Left renal pelvis (tissue), 4 donors: ENCODE results near the gene ATP8B1. TPM values are rescaled to one million over a fixed set of nuclear protein-coding genes. Genes with fewer than 3 reads are reported as not detected.

Experiments
- DNase-seq, 4 donors: peaks; one replicate each; pipeline ENCODE4 v3.0.0-alpha.2; 2013; ENCODE audit warnings: low read depth in 4 of 4, low spot score in 3 of 4
- polyA plus RNA-seq, 4 donors: library from polyadenylated mRNA; unstranded; fragments of 120-200 nt; gene quantifications; one replicate each; pipeline ENCODE4 v1.2.1, GENCODE V29; 2013; ENCODE audit not compliant: insufficient read length in 4 of 4

Gene ATP8B1
- polyA plus RNA-seq, 4 donors = 5.8 to 31.4 (median 29.3) TPM

DNA sequence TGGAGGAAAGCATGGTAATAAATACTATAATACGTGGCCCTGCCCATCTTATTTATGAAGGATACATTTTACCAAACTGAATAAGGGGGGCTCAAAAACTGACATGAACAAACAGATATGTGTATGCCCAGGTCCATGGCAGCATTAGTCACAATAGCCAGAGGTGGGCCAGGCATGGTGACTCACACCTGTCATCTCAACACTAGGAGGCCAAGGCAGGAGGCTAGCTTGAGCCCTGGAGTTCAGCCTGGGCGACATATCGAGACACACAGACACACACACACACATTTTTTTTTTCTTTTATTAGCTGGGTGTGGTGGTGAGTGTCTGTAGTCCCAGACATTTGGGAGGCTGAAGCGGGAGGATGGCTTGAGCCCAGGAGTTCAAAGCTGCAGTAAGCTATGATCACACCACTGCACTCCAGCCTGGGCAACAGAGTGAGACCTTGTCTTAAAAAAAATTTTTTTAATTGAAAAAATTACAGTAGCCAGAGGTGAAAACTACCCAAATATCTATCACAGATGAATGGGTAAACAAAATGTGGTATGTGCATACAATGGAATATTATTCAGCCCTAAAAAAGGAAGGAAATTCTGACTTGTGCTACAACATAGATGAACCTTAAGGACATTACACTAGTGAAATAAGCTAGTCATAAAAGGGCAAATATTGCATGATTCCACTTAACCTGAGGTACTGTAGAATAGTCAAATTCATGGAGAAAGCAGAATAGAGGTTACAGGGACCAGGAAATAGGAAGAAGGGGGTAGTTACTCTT is 8.0 kb downstream of the ATP8B1 start:
- DNase-seq = no peak

DNA sequence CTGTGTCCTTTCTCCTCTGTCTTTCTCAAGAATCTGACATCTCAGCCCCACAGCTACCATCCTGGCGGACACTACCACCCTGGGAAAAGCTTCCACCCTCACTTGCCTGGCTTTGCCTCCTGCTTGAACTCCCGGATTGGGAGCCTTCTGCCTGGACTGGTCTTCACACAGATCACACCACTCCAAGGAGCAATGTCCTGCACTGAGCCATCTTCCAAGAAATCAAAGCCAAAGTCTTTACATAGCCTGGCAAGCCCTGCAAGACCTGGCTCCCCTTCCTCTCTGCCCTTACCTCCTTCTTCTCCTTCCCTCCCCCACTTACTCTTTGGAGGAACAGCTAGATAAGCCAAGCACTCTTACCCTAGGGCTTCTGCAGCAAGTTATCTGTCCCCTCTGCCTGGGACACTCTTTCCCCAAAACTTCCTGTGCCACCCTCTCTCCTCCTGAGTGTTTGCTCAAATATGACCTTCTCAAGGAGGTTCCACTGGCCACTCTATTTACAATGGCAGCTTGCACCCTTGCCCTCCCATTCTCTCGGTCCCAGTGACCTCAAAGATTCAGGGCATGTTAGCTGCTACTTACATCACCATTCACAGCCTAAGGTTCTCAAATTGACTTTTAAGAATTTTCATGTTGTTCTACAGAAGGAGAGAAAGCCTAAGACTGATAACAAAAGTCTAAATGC is 9.7 kb downstream of the ATP8B1 start:
- no peak for DNase-seq

DNA sequence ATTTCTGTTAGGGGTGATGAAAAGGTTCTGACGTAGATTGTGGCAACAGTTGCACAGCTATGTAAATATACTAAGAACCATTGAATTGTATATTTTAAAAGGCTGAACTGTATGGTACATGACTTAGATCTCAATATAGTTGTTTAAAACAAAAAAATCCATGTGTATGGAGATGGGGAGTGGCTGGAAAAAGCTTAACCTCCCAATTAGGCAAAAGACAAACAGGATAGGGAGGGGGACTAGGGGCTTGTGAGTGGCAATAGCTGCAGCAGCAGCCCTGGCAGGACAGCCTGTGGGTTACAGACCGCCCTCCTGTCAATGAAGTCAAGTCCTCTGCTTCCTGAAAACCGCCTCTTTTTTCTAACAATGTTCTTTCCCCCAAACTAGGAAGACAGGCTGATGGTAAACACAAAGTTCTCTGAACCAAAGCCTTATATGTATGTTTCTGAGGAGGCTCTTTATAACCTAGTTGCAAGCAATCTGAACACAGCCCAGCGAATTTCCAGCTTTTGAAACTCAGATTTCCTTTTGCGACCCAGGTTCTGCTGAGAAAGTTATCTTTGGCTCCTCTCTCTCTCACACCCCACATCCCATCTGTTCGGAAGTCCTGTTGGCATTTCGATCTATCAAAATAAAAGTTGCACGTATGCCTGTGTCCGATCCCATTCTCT is 10.3 kb downstream of the ATP8B1 start:
- DNase-seq = no peak

DNA sequence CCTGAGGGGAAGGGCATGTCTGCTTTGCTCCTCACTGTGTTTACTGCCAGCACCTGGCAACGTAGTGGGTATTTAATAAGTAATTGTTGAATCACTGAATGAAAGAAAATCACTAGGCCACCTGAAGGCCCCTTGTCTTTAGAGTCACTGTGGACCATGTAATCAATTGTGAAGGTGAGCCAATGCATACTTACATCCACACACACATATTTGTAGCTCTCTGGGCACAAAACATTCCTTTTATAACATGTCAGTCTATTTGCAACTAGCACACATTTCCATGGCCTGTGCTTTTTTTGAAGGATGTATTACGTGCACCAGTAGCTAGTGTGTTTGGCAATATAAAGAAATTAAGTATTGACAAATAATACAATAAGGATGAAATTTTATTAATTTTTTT is 11.2 kb downstream of the ATP8B1 start:
- DNase-seq = no peak

DNA sequence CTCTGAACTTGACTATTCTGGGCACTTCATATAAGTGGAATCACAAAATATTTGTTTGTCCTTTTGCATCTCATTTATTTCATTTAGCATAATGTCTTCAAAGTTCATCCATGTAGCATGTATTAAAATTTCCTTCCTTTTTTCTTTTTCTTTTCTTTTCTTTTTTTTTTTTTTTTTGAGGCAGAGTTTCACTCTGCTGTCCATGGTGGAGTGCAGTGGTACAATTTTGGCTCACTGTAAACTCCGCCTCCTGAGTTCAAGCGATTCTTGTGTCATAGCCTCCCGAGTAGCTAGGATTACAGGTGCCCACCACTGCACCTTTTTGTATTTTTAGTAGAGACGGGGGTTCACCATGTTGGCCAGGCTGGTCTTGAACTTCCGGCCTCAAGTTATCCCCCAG is 11.9 kb downstream of the ATP8B1 start:
- DNase-seq = no peak

DNA sequence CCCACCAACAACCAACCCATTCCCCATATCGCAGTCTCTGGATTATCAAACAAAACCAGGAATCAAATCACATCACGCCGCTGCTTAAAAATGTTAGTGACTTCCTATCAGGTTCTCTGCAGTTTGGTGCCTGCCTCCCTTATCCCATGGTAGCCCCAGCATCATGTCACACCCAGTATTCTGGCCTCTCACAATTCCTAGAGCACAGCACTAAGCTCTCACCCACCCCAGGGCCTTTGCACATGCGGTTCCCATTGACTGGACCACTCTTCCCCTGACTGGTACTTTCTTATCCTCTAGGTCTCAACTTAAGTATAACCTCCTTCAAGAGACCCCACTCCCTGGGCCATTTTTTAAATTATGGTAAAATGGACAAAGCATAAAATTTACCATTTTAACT is 12.8 kb downstream of the ATP8B1 start:
- DNase-seq = no peak

DNA sequence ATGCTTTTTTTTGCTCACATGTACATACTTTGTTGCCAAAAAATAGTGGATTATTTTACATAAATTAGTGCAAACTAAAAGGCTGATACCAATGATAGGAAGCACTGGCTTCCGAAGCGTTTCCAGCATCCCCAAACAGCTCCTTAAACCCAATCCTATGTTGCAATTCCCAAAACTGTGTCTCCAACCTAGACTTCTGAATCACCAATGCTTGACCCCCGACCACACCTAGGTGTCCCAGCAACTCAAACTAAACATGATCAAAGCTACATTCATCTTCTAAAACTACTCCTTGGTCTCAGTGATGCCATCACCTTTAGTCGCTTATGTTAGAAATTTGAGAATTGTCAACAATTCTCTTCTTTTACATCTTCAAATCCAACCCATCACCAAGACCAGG is 13.4 kb downstream of the ATP8B1 start:
- no peak for DNase-seq

DNA sequence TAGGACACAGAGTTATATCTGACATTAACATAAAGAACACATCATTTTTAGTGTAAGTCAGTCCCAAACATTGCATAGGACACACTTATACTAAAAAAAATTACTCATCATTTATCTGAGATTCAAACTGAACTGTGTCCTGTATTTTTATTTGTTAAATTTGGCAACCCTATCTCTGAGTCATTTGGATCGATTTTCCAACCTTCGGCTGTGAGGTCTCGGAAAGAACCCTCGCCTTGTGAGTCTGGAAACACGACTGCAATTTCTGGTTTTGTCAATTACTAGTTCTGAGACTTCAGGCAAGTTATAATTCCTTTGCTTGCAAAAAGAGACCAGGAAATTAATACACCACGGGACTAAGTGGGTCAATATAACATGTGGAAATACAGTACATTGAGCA is 14.0 kb downstream of the ATP8B1 start:
- no peak for DNase-seq

DNA sequence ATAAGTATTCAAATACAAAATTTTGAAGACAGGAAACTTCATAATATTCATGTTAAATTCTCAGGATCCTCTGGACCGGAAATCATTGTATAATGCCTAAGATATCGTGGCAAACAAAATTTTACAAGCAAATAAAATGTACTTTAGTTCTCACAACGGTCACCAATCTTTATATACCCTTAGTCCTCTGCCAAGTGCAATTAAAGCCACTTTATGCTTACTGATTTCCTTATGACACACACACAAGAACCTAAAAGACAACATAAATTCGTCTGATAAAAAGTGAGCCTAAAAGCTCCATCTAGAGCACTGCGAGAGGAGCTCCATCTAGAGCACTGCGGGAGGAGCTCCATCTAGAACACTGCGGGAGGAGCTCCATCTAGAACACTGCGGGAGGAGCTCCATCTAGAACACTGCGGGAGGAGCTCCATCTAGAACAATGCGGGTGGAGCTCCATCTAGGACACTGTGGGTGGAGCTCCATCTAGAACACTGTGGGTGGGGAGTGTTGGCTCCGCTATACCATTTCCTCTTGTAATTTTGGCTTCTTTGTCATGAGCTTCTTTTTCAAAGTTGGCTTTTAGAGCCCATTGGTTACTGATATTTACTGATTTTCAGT is 15.9 kb downstream of the ATP8B1 start:
- no peak for DNase-seq

DNA sequence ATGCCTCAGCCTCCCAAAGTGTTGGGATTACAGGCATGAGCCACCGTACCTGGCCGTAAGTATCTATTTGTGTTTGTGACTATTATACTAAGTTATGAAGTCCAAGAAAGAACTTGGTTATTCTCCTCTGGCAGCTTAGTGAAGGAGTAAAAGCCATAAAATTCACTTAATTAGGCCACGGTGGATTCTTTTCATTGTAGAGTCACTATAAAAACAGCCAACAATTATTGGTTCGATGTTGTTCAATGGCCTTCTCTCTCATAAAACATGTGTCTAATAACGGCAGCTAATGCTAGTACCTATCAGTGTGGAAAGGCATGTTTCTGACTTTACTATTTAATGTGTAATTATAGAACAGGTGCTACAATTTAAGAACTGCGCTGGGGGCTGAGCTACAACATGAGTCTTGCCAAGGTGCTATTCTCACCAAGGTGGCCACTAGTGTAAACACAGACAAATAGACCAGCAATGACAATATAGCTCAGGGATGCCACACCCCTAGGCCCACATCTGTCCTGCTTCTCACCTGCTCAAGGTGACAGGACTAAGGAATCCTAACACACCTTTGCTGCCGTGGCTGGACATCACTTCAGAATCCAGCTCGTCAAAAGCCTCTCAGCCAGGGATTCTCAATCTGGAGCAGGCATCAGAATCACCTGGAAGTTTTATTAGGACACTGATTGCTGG is 17.2 kb downstream of the ATP8B1 start:
- DNase-seq = no peak

DNA sequence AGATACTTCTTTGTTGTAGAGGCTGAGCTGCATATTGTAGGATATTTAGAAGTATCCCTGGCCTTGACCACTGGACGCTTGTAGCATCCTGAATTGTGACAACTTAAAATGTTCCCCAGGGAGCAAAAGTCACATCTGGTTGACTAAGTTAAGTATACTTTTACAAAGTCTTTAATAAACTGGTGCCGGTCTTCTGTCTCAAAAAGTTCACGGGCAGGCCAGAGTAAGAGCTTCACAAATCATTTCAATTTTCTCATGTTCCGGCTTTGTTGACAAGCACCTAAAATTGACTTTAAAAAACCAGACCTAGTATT is 18.4 kb downstream of the ATP8B1 start:
- peak in 1 of 4 donors; percentile 48 for DNase-seq

DNA sequence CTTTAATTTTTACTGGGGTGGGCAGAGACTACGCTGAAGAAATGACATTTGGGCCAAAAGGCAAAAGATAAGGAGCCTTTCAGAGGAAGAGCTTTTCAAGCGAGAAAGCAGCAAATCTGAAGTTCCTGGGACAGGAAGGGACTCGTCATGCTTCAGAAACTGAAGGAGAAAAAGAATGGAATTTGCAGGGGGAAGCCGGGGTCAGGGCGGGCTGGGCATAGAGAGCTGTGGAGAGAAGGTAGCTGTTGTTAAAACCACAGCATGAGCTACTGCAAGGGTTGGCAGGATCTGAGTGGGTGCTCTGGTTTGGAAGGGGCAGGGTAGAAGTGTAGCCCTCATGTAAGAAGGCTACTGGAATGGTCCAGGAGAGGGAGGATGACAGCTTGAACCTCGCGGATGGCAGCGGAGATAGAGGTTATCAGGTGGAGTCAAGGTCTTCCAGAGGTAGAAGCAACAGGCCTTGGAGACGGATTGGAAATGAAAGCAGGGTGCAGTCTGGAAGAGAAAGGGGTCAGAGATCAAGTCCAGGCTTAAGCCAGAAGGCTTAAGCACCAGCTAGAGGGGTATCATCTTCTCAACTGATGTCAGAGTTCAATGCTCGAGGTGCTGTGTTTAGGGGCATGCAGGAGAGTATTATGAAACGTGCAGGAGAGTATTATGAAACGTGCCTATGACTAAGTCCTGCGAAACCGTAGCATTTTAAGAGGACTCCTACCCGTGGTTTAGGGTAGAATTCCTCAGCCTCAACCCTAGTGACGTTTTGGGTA is 18.9 kb downstream of the ATP8B1 start:
- peak in 1 of 4 donors; percentile 51 for DNase-seq

DNA sequence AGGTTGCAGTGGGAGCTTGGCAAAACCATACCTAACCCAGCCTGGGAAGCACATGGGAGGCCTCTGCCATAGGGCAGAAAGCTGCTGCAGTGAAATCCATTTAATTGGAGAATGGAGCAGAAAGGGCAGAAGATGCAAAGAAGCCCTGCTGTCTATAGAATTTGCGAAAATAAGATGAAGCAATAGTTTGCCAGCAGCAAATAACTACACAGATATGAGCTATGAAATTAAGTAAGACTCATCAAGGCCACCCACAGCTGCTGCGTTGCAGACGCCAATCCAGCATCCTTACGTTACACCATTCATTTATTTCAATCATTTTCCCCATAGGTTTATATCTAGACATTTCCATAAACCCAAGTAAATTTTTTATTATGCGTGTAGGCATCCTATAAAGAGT is 21.1 kb downstream of the ATP8B1 start:
- DNase-seq = no peak

DNA sequence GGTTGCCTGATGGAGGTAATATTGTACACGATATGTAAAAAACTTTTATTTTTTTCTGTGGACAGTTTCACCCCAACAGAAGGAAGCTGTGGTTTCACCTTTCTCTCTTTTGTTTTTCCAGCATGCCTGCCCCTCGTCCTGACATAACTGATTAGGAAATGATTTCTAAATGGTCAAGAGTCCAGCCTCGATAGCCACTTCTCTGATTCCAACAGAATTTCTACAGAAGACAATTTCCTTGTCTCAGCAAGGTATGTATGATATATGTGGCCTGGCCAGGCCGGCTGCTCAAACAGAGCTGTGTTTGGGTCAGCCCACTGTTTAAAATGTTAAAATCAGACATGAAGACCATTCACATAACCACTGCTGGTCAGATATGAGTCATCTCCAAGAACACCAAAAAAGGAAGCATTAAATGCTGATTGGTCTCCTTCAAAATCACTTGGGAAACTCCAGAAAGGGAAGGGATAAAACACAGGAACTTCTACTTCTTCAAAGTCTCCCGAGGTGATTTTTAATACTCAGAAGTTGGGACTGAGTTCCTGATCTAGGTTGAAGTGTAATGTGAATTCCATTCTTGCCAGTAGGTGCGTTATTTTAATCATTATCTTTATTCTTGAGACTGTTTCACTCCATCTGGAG is 22.3 kb downstream of the ATP8B1 start:
- no peak for DNase-seq

DNA sequence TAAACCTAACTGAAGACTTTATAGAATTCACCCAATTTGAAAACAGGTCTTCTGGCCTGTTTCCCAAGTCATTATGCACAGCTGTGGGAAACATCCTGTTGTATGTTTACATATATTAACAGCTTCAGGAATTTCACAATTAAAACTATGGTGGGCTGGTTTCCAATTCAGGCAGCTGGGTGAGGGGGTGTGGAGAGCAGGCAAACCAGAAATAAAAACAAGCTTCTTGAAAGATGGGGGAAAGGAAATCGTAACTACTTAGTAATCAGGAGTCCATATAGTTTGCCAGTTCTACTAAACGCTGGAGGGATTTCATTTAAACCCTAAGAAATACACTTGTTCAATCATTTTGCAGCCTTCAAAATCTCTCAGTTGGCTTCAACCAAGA is 22.8 kb downstream of the ATP8B1 start:
- DNase-seq = peak in 1 of 4 donors; percentile 56

DNA sequence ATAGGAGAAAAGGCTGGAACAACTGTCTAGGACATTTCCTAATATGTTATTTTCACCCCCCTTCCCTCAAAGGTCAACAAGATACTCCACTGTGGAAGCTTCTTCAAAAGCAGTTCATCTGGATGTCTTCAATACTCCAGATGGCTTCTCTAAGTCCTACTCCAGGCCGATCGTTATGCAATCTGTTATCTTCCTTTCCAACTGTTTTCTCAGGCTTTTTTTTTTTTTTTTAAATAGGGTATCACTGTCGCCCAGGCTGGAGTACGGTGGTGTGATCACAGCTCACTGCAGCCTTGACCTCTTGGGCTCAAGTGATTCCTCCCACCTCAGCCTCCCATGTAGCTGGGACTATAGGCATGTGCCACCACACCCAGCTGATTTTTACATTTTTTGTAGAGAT is 26.3 kb downstream of the ATP8B1 start:
- no peak for DNase-seq

DNA sequence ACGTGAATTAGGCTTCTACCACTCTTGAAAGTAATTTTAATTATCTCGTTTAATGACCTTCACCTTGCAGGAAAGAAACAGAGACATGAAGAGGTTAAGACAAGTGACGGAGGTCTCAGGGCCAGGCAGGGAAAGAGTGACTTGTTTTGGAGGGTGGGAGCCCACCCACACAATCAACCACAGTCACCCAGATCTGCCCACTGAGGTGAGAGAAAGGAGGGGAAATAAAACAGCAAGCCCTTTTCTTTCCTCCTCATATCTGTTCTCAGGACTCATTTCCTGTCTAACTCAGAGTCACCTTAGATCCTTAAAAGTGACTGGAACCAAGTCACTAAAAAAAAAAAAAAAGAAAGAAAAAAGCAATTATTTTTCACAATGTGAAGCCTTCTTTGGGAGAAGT is 26.8 kb downstream of the ATP8B1 start:
- DNase-seq = no peak

DNA sequence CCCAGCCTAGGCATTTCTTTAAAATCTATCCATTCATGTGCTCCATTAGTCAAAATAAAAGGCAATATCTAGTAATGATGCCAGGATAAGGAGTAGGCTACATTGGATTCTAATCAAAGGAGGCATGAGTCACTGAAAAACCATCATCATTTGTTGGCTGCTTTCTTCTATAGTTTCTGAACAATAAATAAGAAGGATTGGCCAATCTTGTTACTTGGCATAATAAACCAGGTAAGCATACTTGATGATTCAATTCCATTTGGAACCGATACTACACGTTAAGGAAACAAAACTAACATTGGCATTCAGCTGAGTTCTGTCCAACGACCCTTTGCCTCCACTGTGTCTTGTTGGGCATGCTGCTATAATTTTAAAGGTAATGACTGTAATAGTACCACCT is 27.2 kb downstream of the ATP8B1 start:
- no peak for DNase-seq

DNA sequence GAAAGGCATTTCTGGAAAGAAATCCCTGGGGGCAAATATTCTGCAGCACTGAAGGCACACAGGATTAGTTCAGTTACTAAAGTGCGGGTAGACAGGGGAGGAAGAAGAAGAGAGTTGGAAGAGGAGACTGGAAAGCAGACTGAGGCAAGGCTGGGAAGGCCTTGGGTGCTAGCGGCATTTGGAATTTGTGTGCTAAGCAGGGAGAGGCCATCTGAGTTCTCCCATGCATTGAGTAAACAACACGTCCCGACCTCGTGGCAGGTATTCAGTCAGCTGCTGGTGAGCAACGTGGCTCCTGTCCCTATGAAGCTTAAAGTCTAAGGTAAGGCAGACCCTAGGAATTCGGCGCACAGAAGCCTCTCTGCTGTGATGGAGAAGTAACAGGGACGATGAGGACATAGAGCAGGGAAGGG is 30.7 kb downstream of the ATP8B1 start:
- DNase-seq = no peak

DNA sequence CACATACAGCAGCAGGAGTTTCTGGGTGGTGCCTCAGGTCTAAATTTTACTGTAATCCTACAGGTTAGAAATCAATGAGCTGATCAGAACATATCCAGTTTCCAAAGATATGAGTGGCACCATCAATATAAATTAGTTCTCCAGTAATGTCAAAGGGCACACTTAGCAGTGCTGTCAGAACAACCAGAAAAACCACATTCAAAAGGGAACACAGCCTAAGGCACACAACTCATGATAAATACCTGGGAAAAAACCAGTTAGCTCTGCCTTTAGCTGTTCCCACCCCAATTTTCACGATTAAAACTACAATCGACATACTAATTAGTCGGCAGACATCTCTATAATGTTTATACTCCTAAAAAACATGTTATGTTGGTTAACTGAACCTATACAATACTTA is 31.5 kb downstream of the ATP8B1 start:
- DNase-seq = no peak
